NCI-H187 (cell line): ENCODE results near the gene LARP1.
"Not testable (repeated sequence)": the region's sequence is repeated elsewhere in the genome, so short reads cannot be mapped to it uniquely, and the experiment has no call there.

Experiments used
- DNase-seq, 2 experiments: peaks; one replicate each; lab custom pipeline; 2025; lab: John Stamatoyannopoulos, UW

Gene LARP1

DNA sequence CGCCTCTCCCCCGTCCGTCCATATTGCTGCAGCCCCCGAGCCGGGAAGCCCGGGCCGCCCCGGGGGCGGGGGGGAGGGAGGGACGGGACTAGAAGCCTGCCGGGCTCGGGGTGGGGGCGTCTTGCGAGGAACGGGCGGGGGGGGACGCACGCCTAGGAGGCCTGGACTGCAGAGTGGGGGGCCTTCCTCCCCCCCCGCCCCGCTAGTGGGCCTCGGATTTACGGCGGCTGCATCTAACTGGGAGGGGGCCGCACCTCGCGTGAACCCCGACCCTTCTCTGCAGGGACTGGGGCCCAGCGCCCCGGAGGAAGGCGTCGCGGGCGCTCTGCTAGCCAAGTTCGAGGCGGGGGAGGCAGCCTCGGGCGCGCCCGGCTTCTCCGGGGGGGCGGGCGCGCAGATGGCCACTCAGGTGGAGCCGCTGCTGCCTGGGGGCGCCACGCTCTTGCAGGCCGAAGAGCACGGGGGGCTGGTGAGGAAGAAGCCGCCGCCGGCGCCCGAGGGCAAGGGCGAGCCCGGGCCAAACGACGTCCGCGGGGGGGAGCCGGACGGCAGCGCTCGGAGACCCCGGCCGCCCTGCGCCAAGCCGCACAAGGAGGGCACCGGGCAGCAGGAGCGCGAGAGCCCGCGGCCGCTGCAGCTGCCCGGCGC, at the start of gene LARP1:
TSS of gene LARP1 (plus strand) at position 17 of the 648 bp plus-strand sequence. CDS start at position 398, 381 bp downstream.
- no peak for DNase-seq

DNA sequence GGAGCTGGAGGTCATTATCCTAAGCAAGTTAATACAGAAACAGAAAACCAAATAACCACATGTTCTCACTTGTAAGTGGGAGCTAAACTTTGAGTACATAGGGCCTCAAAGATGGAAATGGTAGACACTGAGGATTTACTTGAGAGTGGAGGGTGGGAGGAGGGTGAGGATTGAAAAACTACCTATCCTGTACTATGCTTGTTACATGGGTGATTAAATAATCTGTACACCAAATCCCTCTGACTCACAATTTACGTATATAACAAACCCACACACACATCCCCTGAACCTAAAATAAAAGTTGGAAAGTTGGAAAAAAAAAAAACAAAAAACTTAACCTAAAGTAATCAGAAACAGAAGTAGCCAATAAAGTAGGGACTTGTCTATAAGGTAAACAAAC, 48.8 kb upstream of the LARP1 start:
- DNase-seq, result no peak

DNA sequence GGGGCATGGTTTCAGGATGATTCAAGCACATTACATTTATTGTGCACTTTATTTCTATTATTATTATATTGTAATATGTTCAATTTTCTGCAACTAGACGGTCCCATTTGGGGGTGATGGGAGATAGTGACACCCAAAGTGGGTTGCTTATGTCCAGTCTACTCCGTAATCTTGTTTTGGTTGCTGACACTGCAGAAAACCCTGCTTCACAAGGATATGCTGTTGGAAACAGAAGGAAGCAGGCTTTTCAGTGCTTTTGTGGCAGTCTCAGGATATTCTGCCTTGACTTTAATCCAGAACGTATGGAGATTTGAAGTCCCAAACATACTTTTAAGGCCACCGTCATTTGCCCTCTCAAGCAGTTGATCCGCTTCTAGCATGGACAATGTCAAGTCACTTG, 47.5 kb upstream of the LARP1 start:
- no peak for DNase-seq

DNA sequence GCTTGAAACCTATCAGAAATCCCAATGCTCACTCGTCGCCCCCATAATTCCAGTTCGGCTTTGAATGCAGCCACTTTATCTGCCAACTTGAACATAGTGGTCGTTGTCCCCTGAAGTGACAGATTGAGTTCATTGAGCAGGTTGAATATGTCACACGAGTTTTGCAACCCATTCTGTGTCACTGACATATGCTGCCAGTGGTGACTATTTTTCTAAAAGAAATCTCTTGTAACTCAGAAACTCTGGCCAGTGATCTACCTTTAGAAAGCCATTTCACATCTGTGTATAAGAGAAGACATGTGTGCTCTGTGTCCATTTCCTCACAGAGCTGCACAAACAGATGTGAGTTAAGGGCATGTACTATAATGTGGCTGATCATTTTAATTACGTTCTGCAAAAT, 47.0 kb upstream of the LARP1 start:
- no peak for DNase-seq

DNA sequence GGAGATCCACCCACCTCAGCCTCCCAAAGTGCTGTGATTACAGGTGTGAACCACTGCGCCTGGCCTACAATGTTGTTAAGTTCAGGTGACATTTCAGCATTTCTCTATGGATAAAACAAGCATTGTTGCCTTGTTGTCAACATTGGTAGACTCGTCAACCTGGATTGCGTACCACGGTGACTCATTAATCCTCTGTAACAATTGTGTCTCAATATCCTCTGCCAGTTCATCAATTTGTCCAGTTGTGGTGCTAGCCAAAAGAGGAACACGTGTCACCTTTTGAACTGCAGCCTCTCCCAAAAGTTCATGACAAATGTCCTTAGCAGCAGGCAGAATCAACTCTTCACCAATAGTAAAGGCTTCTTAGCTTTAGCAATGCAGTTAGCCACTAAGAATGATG, 46.3 kb upstream of the LARP1 start:
- no peak for DNase-seq

DNA sequence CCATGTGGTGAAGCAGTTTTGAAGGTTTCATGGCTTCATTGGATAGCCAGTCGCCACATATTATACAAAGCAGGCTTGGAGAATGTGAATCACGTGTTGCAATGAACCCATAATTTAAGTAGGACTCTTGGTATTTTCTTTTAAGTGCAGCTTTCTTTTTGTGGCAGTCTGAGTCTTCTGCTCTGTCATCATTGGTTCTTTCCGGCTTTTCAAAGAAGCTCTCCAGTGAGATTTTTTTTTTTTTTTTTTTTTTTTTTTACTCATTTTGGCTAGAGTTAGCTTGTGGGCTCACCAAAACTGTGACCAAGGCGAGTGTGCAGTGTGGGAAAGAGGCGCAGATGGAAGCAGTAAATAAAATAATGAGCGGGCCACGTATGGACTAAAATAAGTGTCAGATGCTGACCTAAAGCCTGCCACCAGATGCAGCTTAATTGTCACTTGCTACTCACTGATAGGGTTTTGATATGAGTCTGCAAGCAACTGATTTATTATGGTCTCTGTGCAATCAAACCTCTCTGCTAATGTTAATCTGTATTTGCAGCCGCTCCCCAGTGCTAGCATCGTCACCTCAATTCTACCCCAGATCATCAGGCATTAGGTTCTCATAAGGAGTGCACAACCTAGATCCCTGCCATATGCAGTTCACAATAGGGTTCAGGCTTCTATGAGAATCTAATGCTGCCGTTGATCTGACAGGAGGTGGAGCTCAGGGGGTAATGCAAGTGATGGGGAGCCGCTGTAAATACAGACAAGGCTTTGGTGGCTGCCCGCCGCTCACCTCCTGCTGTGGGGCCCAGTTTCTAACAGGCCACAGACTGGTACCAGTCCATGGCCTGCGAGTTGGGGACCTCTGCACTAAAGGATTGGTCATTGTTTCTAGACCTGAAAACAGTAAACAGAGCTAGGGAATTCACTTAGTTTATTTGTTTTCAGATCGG, 45.5 kb upstream of the LARP1 start:
- no peak for DNase-seq

DNA sequence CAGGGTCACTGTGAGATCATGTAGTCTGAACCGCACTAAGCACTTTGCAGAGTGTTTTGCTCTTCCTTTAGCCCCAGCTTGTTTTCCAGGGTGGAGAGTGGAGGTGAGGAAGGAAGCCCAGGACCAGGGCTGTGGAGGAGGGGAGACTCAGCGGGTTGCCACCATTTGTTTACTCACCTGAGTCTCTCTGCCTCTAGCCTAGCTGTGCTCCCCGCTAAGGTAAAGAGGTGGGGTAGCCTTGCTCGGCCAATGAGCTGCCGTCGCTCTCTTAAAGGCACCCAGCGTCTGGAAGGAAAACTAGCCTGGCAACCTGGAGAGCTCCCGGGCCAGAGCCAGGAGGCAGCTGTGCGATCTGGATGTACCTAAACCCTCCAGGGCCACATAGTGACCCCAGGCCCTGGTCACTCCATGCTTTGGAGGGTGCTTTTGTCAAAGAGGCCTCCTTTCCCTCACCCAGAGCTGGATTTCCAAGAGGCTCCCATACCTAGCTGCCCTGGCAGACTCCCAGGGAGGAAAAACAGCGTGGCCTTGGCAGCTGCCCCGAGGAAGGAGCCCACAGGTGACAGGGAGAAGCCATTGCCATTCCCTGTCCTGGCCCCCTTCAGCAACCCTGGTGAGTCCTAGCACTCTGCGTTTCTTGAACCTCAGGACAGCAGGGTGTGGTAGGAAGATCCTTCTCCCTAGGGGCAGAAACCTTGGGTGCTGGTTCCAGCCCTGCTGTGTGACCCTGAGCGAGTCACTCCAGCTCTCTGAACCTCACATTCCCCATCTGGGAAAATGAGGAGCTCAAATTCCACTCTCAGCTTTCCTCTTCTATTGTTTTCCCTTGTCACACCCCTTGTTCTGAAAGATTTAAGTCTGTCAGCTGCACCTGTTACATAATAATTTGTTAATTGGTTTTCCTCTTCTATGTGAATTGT, 42.4 kb upstream of the LARP1 start:
- DNase-seq, result peak; percentile 56 to 61

DNA sequence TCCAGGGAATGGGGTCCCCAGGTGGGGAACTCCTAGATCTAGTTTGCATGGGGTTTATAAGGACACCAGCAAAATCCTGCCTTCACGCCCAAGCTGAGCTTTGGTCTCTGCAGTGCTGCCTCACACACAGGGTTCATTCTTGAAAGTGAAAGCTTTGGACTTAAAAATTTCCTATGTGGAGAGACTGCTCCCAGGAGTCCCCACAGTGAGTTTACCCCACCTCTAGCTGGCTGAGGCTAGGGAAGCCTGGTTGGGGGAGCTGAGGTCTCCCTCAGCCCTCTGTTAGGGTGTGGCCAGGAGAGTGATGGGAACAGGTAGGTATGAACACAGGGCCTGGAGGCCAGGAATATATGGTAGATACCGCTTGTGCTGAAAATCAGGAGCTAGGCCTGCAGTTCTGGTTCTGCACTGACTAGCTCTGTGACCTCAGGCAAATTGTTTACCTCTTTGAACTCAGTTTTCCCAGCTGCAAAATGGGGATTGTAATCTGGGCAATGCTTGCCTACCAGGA, 41.5 kb upstream of the LARP1 start:
- DNase-seq, result no peak

DNA sequence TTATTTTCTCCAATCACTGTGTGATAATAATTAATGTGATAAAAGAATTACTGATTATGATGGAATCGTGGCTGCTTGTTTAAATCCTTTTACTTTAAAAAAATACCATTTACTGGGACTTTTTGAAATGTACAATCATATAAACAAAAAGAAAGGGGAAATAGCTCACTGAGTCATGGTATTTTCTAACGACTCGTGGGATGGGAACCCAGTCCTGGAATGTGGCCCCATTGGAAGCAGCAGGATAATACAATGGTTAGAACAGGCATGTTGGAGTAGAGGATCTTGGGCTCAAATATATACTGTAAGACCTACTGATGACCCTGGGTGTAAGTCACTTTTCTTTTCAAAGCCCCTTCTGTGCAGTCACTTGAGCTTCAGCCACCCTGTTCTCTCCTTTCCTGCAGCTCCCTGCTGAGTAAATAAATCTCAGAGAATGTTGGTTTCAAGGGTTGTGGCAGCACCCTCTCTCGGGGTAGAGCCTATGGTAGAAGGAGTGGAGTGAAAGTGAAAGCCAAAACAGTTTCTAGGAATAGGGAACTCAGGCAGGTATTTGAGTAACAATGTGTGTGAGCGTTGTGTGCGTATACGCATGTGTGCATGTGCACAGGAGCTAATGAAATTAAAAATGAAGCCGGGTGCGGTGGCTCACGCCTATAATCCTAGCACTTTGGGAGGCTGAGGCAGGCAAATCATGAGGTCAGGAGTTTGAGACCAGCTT, 40.8 kb upstream of the LARP1 start:
- no peak for DNase-seq

DNA sequence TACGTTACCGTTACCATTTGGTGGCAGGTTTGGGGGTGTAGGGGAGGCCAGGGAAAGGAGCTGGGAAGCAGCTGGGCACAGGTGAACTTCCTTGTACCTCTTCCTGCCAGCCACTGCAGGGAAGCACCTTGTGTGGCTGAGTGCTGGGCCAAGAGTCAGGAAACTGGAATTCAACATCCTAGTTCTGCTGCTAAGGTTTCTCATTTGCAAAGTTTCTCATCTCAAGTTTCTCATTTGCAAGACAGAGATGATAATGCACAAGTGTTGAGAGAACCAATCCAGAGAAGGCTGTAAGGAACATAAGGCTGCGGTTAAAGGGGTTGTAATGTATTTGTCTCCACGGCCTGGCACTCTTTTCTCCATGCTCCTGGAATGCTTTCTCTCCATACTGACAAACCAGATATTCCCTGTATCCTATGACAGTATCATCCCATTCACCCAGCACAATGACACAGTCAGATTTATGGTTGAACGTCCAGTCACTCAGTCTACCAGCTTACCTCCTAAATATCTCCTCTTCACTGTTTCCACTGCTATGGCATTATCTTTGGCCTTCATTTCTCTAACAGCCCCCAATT, 33.6 kb upstream of the LARP1 start:
- DNase-seq, result no peak

DNA sequence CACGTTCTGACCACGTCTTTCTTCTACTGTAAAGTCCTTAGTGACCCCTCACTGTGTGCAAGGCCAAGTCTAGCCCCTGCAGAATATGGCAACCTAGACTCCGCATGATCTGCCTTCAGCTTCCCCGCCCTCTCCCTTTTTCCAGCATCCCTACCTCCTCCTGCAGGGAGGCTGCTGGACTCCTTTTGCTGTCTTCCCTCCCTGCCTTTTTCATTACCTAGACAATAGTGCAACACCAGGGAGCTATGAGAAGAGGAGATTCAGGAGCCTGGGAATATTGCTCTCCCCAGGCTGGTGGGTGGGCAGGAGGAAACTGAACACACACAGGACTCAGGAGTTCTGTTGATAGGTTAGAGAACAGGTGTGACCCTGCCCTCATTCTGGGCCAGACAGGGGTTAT, 33.1 kb upstream of the LARP1 start:
- no peak for DNase-seq

DNA sequence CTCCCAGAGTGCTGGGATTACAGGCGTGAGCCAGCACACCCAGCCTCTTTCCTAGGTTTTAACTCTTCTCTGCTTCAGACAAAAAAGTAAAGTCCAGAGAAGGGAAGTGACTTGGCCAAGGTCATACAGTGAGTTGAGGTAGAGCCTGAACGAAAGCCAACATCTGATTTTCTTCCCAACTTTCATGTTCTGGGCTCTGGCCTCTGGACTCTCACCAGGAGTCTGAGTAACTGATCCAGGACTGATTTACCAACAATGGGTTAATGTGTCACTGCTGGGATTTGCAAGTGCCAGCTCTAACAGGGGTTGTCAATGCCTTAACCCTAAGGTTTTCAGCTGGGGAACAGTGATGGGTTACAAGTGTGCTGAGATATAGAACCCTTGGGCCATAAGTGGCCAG, 32.2 kb upstream of the LARP1 start:
- no peak for DNase-seq

DNA sequence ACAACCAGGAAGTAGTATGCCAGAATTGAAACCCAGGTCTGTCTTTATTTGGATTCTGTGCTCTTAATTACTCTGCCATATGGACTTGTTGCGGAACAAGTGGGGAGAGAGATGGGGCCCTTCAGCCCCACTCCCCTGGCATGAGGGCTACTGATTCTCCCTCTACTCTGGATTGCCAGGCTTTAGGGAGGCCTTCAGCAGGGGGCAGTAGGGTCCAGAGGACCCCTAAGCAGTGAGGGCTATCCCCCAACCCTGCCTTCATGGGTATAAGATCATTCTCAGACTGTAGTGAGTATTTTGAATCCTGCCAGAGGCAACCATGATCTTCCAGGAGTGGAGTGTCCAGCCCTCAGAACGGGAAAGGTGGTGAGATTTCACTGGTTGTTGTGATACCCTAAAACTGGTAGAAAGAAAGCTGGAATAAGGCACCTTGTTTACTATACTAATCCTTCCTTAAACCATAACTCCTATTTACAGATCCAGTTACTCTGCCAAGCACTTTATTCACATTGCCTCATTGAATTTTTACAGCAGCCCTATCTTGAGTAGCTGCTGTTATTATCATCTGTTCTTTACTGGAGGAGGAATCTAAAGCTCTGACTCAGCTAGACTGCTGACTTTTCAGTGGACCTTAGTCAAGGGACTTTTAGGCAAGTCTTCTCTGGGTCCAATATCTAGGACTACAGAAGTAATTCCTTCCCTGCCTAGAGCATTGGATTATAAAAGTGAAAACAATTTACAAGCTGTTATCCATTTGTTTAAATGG, 31.3 kb upstream of the LARP1 start:
- no peak for DNase-seq

DNA sequence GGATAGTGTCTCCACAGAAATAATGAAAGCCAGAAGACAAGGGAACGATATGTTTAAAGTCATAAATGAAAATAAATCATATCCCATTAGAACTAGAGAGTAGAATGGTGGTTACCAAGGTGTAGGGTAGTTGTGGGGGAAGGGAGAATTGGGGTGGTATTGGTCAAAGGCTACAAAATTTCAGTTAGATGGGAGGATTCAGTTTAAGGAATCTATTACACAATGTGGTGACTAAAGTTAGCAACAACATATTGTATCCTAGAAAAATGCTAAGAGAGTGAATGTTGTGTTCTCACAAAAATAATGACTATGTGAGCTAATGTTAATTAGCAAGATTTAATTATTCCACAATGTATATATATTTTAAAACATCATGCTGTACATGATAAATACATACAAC, 27.8 kb upstream of the LARP1 start:
- no peak for DNase-seq

DNA sequence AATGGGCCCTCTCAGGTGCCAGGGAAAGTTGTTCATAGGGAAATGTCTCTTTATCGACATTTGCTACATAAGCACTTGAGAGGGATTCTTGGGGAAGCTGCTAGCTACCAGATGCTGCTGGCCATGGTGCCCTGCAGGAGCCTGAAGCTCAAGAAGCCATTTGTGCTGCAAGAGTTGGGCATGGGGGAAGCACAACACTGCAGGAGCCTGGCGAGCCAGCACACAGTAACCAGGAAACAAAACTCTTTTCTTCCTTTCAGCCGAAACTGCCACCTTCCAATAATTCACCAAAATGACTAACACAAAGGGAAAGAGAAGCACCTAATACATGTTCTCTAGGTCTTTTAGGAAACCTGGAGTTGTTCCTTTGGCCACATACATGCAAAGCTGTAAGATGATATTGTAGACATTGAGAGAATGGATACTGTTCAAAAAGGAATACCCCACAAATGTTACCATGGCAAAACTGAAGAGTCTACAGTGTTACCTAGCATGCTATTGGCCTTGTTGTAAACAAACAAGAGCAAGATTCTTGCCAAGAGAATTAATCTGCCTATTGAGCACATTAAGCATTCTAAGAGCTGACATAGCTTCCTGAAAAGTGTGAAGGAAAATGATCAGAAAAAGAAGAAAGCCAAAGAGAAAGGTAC, 26.1 kb upstream of the LARP1 start:
- DNase-seq, result no peak

DNA sequence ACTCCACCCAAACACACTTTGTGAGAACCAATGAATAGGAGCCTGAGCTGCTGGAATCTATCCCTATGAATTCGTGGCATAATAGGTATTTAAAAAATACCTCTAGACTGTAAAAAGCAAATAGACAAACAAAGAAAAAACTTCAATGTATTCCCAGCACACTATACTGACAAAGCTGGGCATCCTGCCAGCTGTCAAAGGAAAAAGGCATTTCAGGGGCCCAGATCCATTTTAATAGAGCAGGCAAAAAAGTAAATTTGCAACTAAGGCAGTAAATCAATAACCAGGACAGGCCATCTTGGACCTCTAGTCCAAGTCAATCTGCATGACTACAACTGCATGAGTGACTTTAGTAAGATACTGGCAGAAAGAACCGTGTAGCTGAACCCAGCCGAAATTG, 25.6 kb upstream of the LARP1 start:
- no peak for DNase-seq

DNA sequence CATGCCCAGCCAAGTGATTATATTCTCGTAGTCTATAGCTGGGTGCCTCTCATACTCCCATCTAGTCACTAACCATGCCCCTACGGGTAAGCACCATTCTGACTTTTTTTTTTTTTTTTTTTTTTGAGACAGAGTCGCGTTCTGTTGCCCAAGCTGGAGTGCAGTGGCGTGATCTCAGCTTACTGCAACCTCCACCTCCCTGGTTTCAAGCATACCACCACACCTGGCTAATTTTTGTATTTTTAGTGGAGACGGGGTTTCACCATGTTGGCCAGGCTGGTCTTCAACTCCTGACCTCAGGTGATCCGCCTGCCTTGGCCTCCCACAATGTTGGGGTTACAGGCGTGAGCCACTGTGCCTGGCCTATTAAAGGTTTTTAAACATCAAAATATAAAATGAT, 24.4 kb upstream of the LARP1 start:
- DNase-seq, result not testable (repeated sequence)

DNA sequence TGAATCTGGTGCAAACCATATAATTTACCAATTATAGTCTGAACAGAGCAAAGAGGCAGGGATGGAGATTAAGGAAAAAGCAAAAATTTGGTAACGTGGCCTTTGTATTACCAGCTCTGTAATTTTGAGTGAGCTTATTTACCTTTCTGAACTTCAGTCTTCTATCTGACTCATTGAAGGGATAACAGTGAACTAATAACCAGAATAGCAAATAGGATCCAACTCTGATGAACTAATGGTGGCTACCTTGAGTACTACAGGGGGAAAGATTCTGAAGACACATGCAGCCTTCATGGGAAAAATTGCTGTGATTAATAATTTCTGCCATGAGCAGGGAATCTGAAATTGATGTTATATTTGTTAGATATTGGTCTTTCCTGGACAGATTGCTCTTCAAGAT, 23.0 kb upstream of the LARP1 start:
- DNase-seq, result no peak

DNA sequence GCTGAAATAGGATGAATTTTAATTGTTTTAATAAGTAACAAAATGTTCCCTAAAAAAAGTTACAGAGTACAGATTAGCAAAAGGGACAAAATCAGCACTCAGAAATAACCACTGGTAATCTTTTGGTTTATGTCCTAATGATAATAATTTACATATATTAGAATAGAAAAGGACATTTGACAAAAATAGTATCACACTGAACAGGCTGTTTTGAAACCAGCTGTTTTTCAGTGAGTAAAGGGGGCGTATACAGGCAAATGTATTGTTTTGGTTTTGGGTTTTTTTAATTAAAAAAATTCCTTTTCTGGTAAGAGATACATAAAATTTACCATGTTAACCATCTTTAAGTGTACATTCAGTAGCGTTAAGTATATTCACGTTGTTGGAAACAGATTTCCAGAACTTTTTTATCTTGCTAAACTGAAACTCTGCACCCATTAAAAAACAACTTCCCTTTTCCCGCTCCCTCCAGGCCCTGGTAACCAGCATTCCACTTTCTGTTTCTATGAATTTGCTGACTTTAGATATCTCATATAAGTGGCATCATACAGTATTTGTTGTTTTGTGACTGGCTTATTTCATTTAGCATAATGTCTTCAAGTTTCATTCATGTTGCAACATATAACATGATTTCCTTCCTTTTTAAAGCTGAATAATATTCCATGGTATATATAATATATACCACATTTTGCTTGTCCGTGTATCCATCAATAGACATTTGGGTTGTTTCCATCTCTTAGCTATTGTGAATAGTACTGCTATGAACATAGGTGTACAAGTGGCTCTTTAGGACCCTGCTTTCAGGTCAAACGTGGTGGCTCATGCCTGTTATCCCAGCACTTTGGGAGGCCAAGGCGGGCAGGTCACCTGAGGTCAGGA, 20.6 kb upstream of the LARP1 start:
- no peak for DNase-seq
